ENCODE data around the gene DLG1.
A peak's percentile ranks its signal among the peaks of the same experiment; 100 is the strongest.

The DLG1 gene

GRCh38 chr3:197298341-197298944, at the start of gene DLG1:
Gene DLG1, minus strand, starts transcription at chr3:197298612. Its CDS starts 1,408 bp downstream, at chr3:197297204.
- DNase-seq, result peak; percentile 79 to 84

GRCh38 chr3:197348014-197348413, 49.6 kb upstream of the DLG1 start:
- DNase-seq, result no peak

GRCh38 chr3:197345390-197345789, 47.0 kb upstream of the DLG1 start:
- DNase-seq, result no peak

GRCh38 chr3:197344582-197345318, 46.3 kb upstream of the DLG1 start:
- DNase-seq, result no peak

GRCh38 chr3:197343656-197344408, 45.4 kb upstream of the DLG1 start:
- no peak for DNase-seq

GRCh38 chr3:197343111-197343510, 44.7 kb upstream of the DLG1 start:
- DNase-seq, result no peak

- DNase-seq, result no peak
Observed at GRCh38 chr3:197340521-197340871, 42.1 kb upstream of the DLG1 start.

- DNase-seq, result no peak
Observed at GRCh38 chr3:197339841-197340520, 41.6 kb upstream of the DLG1 start.

- no peak for DNase-seq
Observed at GRCh38 chr3:197338586-197338985, 40.2 kb upstream of the DLG1 start.

- DNase-seq, result no peak
Observed at GRCh38 chr3:197337656-197338055, 39.2 kb upstream of the DLG1 start.

- no peak for DNase-seq
Observed at GRCh38 chr3:197337214-197337613, 38.8 kb upstream of the DLG1 start.

- no peak for DNase-seq
Observed at GRCh38 chr3:197336348-197336747, 37.9 kb upstream of the DLG1 start.

GRCh38 chr3:197335428-197336132, 37.2 kb upstream of the DLG1 start:
- no peak for DNase-seq

GRCh38 chr3:197333901-197334639, 35.7 kb upstream of the DLG1 start:
- DNase-seq, result no peak

GRCh38 chr3:197331131-197331530, 32.7 kb upstream of the DLG1 start:
- DNase-seq, result no peak

- DNase-seq, result no peak
Observed at GRCh38 chr3:197329382-197329781, 31.0 kb upstream of the DLG1 start.

GRCh38 chr3:197328198-197328597, 29.8 kb upstream of the DLG1 start:
- DNase-seq, result no peak

- DNase-seq, result no peak
Observed at GRCh38 chr3:197327701-197328100, 29.3 kb upstream of the DLG1 start.

- DNase-seq, result no peak
Observed at GRCh38 chr3:197325773-197326172, 27.4 kb upstream of the DLG1 start.

GRCh38 chr3:197322149-197322548, 23.7 kb upstream of the DLG1 start:
- DNase-seq, result no peak

GRCh38 chr3:197320582-197320981, 22.2 kb upstream of the DLG1 start:
- no peak for DNase-seq
